ENCODE results near the gene CNFN.
A peak's percentile ranks its signal among the peaks of the same experiment; 100 is the strongest.

CNFN gene

GRCh38 chr19:42421591-42422031, 31.5 kb upstream of the CNFN start:
- no peak for DNase-seq (ENCODE audit: low read depth)
- H3K4me3 ChIP-seq (replicated peaks; ENCODE audit: low read depth, low read length), result no peak overlapping the region
- no peak for TF ChIP-seq CTCF (IDR thresholded peaks at IDR 0.05; ENCODE audit: low read length, missing control alignments)

- DNase-seq (ENCODE audit: low read depth), result no peak
- no peak for TF ChIP-seq CTCF (IDR thresholded peaks at IDR 0.05; ENCODE audit: low read length, missing control alignments)
- no peak overlapping the region for H3K4me3 ChIP-seq (replicated peaks; ENCODE audit: low read depth, low read length)
These were observed 31.0 kb upstream of the CNFN start for GRCh38 chr19:42421101-42421500.

- H3K4me3 ChIP-seq (replicated peaks; ENCODE audit: low read depth, low read length), result no peak overlapping the region
- TF ChIP-seq CTCF (IDR thresholded peaks at IDR 0.05; ENCODE audit: low read length, missing control alignments), result peak; percentile 63
These were observed 30.0 kb upstream of the CNFN start for GRCh38 chr19:42420055-42420544.

GRCh38 chr19:42419309-42419708, 29.2 kb upstream of the CNFN start:
- no peak for TF ChIP-seq CTCF (IDR thresholded peaks at IDR 0.05; ENCODE audit: low read length, missing control alignments)
- DNase-seq (ENCODE audit: low read depth), result no peak
- no peak overlapping the region for H3K4me3 ChIP-seq (replicated peaks; ENCODE audit: low read depth, low read length)

More at GRCh38 chr19:42420055-42420544, 30.0 kb upstream of the CNFN start:
- peak; percentile 52 for DNase-seq (ENCODE audit: low read depth)

GRCh38 chr19:42412661-42413076, 22.6 kb upstream of the CNFN start:
- no peak for DNase-seq (ENCODE audit: low read depth)
- H3K4me3 ChIP-seq (replicated peaks; ENCODE audit: low read depth, low read length), result no peak overlapping the region
- no peak for TF ChIP-seq CTCF (IDR thresholded peaks at IDR 0.05; ENCODE audit: low read length, missing control alignments)

GRCh38 chr19:42412227-42412626, 22.1 kb upstream of the CNFN start:
- no peak overlapping the region for H3K4me3 ChIP-seq (replicated peaks; ENCODE audit: low read depth, low read length)
- TF ChIP-seq CTCF (IDR thresholded peaks at IDR 0.05; ENCODE audit: low read length, missing control alignments), result no peak
- DNase-seq (ENCODE audit: low read depth), result no peak

- DNase-seq (ENCODE audit: low read depth), result no peak
- TF ChIP-seq CTCF (IDR thresholded peaks at IDR 0.05; ENCODE audit: low read length, missing control alignments), result no peak
- no peak overlapping the region for H3K4me3 ChIP-seq (replicated peaks; ENCODE audit: low read depth, low read length)
These were observed 21.6 kb upstream of the CNFN start for GRCh38 chr19:42411581-42412178.

Data from fibroblast of pulmonary artery (primary cell).